Head of caudate nucleus (tissue), 42 donors: ENCODE data around the gene ATG101.

ENCODE experiments used
- DNase-seq, 42 donors: peaks; one replicate each; pipeline versions ENCODE4 v3.0.0 to v3.0.0-alpha.2; 2020 to 2021; ENCODE audit warnings: mixed read lengths in 7 of 42
- intact Hi-C: fragments of 100-400 bp; cut with DNase I; formaldehyde crosslinking; loops from one replicate; pipeline ENCODE4 v1.15.0; 2022

Gene ATG101

DNA sequence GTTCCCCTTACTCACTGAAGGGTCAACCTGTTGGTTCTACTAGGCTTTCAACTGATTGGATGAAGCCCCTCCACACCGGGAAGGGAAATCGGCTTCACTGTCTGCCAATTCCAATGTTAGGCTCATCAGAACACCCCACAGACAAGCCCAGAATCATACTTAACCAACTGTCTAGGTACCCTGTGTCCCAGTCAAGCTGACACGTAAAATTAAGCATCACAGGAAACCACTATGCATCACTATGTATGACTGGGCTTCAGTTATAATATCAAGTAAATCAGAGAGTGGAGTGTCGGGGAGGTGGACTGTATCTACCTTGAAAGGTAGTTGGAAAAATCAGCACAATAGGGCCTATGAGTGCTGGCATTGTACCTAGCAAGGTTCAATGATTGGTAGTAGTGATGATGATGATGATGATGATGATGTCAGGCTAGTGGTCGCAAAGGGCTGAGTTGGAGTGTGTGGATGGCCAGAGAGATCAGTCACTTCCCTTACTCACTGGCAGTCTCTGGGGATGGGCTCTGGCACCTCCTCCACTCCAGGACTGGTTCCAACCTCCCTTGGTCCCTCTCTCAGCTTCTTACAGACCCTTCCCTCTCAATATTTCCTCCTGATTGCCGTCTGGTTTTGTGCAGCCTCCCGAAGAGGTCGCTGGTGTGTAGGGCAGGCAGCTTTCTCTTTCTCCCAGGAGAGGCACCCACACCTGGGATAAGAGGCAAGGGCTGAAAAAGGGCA is 3.3 kb upstream of the ATG101 start:
- intact Hi-C loops = no loop called here
- no peak for DNase-seq

DNA sequence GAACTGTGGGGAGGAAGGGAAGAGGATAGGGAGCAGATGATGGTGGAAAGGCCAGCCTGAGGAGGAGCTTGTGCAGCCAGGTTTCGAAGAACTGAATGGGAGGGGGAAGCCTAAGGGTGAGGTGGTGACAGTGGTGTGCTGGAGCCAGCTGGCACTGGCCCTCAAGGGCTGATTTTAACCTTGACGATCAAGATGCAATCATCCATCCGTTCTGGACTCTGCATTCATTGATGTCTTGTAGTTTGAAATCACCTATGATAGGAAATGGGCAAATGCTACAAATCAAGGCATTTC is 2.8 kb upstream of the ATG101 start:
- no peak for DNase-seq
- intact Hi-C loops = no loop called here

- intact Hi-C loops = no loop called here
- DNase-seq = peak in 4 of 42 donors; percentile 22 to 48 (median 28)
Observed at GRCh38 chr12:52070185-52070925, 577 bp downstream of the ATG101 start.

DNA sequence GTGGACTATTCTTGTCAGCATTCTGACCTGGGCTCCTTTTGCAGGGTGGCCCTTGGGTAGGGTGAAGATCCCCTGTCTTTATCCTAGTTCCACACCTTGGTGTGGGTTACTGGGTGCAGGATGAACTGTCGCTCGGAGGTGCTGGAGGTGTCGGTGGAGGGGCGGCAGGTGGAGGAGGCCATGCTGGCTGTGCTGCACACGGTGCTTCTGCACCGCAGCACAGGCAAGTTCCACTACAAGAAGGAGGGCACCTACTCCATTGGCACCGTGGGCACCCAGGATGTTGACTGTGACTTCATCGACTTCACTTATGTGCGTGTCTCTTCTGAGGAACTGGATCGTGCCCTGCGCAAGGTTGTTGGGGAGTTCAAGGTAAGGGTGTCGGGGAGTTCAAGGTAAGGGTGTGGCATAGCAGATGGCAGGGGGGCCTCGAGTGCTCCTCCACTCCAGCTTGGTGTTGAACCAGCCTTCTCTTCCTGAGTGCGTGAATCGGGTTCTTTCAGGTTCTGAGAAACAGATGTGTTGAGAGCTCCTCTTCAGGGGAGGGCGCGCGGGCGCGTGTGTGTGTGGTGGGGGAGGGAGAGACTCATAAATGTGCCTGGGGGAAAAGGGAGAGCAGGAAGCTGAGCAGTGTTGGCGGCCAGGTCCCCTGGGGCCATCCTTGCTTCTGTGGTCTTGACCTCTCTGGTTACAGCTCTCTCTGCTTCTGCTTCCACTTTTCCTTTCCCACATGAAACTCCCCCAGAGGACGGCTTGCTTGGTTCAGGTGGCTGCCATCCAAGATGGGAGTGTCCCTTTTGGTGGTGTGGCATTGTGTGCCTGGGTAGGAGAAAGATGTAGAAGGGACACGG is 4.0 kb downstream of the ATG101 start:
- intact Hi-C loops = no loop called here
- peak in 12 of 42 donors; percentile 21 to 74 (median 50) for DNase-seq

DNA sequence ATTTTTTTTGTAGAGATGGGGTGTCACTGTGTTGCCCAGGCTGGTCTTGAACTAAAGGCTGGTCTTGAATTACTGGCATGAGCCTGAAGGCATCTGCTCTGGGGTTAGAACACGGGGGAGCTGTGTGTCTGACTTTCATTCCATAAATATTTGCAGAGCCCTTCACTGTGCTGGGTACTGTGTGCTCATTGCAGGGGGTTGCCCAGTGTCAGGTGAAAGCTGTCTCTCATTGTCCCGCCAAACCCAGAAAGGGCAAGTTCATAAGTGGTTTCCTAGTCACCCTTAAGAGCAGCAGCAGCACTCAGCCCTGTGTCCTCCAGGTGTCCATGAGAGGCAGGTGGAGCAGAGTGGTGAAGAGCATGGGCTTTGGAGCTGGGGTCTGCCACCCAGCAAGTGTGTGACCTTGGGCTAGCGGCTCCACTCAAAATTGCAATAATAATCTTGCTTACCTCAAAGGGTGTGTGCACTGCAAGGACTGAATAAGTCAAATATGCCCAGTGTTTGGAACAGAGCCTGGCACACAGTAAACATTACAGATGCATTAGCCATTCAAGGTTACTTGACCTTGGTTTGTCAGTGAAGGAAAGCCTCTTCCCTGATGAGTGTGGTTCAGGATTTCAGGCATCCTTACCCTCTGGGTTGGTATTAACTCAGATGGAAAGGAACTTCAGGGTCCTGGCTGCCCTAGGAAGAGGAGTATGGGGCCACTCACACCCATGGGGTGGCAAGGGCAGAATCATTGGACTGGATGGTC is 5.4 kb downstream of the ATG101 start:
- intact Hi-C loops = no loop called here
- no peak for DNase-seq

DNA sequence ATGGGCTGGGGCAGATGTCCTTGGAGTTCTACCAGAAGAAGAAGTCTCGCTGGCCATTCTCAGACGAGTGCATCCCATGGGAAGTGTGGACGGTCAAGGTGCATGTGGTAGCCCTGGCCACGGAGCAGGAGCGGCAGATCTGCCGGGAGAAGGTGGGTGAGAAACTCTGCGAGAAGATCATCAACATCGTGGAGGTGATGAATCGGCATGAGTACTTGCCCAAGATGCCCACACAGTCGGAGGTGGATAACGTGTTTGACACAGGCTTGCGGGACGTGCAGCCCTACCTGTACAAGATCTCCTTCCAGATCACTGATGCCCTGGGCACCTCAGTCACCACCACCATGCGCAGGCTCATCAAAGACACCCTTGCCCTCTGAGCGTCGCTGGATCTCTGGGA is 7.0 kb downstream of the ATG101 start:
- DNase-seq = no peak
- intact Hi-C loops = no loop called here

- DNase-seq = no peak
- intact Hi-C loops = no loop called here
Observed at GRCh38 chr12:52078276-52078675, 8.5 kb downstream of the ATG101 start.

DNA sequence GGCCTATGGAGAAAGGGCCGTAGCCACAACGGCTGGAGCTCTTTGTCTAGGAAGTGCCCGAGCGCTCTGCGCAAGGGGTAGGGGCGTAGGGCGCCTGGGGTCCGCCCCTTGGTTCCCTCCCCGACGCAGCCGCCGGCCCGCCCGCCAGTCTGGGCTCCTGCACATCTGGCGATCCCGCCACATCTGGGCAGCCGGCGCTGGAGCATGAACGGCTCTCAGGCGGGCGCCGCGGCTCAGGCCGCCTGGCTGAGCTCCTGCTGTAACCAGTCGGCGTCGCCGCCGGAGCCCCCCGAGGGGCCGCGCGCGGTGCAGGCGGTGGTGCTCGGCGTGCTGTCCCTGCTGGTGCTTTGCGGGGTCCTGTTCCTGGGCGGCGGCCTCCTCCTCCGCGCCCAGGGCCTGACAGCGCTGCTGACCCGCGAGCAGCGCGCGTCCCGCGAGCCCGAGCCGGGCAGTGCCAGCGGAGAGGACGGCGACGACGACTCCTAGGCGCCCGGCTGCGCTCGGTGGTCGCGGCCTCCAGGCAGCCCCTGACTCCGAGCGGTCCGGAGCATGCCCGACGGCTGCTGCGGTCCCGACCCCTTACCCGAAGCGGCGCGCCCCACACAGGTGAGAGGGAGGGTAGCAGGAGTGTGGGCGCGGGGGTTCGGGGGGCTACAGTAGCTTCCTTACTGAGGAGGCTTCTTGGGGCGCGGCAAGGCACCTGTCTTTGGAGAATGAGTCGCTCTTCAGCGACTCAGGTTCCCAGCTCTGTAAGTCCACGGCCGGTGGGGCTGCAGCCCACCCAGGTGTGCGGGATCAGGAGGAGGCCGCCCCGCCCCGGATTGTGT is 10.0 kb downstream of the ATG101 start, which contains the start of gene SMIM41:
TSS of gene SMIM41 (plus strand) at position 129 of the 827 bp plus-strand sequence. CDS start at position 205, 76 bp downstream.
- DNase-seq = no peak
- intact Hi-C loops = no loop called here

GRCh38 chr12:52080403-52081251 is 10.8 kb downstream of the ATG101 start:
- DNase-seq = no peak
- intact Hi-C loops = no loop called here

DNA sequence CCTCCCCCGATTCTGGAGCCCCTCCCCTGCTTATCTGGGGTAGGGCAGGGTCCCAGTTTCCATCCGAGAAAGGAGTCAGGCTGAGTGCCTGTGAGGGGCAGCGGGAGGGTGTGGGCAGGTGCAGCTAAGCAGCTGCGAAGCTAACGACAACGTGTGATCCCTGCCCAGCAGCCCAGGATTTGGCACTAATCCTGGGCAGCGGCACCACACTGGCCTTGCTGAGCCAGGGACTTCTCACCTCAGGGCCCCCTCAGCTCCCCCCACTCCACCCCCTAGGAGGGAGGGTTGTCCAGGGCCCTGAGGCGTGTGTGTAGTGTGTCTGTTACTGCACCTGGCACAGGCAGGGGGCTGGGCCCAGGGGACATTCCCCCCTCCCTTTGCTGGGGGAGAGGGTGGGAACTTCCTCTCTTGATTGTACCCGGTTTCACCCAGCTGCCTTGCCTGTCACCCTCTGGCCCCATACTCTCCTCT is 11.5 kb downstream of the ATG101 start:
- intact Hi-C loops = no loop called here
- no peak for DNase-seq

DNA sequence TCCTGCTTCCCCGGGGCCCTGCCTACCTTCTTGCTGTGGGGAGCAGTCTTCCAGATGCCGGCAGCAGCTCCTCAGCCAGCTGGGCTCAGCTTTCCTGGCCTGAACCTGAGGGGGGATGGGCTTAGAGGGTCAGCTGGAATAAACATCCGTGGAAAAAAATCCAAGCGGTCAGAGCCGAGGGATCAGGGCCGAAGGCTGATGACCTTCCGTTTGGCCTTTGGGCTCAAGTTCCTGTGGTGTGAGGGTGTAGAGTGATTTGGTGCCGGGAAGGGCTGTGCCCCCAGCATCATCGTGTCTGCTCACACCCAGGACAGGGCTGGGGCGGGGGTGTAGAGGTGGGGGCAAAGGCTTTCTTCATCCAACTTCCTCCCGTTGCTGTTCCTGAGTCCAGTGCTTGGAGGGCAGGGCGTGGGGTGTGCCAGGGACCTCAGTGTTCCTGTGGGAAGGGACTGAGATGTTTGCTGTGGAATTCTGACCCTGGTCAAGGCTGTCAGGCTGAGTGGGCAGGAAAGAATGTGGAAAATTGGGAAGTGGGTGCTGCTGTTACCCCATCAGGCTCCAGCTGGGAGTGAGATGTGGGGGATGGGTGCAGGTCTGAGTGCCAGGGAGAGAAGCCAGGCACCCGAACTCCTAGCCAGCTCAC is 12.4 kb downstream of the ATG101 start:
- intact Hi-C loops = loop anchor here (2.0 kb wide), 1 partner anchor 57 kb away; no protein-coding TSS in a partner anchor
- DNase-seq = no peak

DNA sequence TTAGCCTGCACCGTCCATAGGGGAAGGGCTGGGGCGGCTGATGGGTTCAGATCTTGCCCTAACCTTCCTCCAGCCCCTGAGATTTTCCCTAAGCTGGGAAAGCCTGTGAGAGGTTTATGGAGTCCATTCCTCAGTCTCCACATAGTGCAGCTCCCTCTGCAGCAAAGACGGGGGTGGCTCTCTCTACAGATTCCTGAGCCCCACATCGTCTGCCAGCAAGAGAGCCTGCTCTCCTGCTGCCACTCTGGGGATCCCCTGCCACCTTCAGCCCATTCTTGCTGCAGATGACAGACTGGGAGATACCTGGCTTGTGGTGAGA is 12.8 kb downstream of the ATG101 start:
- intact Hi-C loops = loop anchor here (2.0 kb wide), 1 partner anchor 58 kb away; no protein-coding TSS in a partner anchor
- DNase-seq = peak in 17 of 42 donors; percentile 27 to 79 (median 45)

- intact Hi-C loops = loop anchor here (2.0 kb wide), 1 partner anchor 58 kb away; no protein-coding TSS in a partner anchor
- peak in 41 of 42 donors; percentile 44 to 88 (median 75) for DNase-seq
Observed at GRCh38 chr12:52082988-52083637, 13.3 kb downstream of the ATG101 start.

- intact Hi-C loops = loop anchor here (2.0 kb wide), 1 partner anchor 59 kb away; no protein-coding TSS in a partner anchor
- no peak for DNase-seq
Observed at GRCh38 chr12:52083638-52083996, 13.8 kb downstream of the ATG101 start.

- DNase-seq = peak in 1 of 42 donors; percentile 18
- intact Hi-C loops = no loop called here
Observed at GRCh38 chr12:52084491-52085231, 14.9 kb downstream of the ATG101 start.
